NK-92 (cell line): ENCODE data around the gene AMZ1.

ENCODE experiments used
- DNase-seq: peaks from one replicate; lab custom pipeline; 2025; ENCODE audit not compliant: unreplicated experiment; lab: John Stamatoyannopoulos, UW

The AMZ1 gene

GRCh38 chr7:2650451-2650850, 37.6 kb upstream of the AMZ1 start:
- no peak for DNase-seq

DNA sequence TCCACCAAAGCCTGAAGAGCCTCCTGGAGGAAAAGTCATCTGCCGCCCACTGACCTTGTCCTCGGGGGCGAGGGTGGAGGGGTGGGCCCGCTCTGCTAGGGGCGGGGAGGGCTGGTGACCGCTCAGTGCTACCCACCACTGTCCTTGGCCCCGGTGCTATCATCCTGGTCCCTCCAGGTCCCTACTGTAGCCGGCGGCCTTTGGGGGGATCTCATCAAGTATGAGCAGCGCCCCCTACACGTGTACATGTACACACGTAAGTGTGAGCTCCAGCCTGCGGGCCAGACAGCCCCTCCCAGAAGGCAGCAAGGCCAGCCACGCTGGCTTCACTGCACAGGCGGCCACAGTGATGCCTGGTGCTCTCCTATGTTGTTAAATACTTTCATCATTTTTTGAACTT, 36.7 kb upstream of the AMZ1 start:
- no peak for DNase-seq

GRCh38 chr7:2651847-2652735, 35.9 kb upstream of the AMZ1 start:
- DNase-seq: no peak

DNA sequence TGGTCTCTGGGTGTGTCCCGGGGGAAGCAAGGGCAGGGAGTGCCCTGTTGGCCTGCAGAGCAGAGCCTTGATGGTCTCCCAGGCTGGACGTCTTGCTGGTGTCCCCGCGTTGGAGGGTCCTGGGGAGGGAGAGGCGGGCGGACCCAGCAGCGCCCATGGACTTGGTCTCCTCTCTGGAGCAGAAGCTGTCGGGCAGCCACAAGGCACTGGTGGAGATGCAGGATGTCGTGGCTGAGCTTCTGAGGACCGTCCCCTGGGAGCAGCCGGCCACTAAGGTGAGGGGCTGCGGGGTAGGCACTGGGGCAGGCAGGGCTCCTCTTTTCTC, 35.3 kb upstream of the AMZ1 start:
- DNase-seq: no peak

- no peak for DNase-seq
These were observed 33.9 kb upstream of the AMZ1 start for GRCh38 chr7:2654059-2654458.

DNA sequence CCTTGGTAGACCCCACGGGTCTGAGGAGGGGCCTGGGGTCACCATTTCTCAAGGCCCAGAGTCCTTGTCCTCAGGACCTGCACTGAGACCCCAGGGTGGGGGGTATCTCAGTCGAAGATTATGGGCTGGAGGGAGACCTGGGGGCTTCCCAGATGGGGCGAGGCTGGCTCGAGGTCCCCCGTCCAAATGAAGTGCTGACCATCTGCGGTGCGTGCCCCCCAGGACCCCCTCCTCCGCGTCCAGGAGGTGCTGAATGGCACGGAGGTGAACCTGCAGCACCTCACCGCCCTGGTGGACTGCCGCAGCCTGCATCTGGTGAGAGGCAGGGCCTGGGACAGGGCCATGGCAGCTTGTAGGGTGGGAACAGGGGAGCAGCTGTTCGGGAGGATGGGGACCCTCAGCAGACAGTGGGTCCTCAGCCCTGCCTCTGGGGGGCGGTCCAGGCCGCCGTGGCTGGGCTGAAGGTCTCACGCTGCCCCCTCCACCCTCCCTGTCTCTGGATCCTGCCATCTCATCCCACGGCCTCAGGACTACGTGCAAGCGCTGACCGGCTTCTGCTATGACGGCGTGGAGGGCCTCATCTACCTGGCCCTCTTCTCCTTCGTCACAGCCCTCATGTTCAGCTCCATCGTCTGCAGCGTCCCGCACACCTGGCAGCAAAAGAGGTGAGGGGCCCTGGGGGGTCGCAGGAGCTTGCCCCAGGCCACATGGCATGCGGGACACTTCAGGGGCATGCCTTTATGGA, 32.0 kb upstream of the AMZ1 start:
- DNase-seq: no peak

DNA sequence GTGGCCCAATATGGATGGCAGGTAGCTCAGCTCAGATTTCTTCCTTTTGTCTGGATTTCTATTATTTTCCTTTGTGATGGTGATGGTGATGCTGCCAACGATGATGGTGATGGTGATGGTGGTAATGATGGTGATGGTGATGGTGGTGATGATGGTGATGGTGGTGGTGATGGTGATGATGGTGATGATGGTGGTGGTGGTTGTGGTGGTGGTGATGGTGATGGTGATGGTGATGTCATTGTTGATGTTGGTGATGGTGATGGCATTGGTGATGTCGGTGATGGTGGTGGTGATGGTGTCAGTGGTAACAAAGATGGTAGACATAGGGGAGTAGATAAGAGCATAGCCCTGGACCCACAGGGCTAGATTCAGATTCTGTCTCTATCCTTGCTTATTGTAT, 30.8 kb upstream of the AMZ1 start:
- no peak for DNase-seq

- no peak for DNase-seq
These were observed 29.9 kb upstream of the AMZ1 start for GRCh38 chr7:2657920-2658671.

DNA sequence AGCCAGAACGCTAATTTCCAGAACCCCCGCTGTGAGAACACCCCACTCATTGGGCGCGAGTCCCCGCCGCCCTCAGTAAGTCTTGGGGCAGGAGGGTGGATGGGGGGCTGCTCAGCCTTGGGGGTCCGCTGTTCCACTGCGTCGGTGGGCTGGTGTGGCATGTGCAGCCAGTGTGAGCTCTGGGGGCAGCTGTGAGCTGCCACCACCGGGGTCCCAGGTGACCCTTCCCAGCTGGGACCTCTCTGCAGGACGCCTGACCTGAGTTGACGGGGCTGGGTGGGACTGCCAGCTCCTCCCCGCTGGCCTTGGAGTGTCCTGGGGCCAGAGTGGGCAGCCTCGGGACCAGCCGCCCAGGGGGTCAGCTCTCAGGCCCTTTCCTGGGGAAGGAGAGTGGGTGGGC, 29.1 kb upstream of the AMZ1 start:
- DNase-seq: no peak

GRCh38 chr7:2659556-2660358, 28.2 kb upstream of the AMZ1 start:
- no peak for DNase-seq

DNA sequence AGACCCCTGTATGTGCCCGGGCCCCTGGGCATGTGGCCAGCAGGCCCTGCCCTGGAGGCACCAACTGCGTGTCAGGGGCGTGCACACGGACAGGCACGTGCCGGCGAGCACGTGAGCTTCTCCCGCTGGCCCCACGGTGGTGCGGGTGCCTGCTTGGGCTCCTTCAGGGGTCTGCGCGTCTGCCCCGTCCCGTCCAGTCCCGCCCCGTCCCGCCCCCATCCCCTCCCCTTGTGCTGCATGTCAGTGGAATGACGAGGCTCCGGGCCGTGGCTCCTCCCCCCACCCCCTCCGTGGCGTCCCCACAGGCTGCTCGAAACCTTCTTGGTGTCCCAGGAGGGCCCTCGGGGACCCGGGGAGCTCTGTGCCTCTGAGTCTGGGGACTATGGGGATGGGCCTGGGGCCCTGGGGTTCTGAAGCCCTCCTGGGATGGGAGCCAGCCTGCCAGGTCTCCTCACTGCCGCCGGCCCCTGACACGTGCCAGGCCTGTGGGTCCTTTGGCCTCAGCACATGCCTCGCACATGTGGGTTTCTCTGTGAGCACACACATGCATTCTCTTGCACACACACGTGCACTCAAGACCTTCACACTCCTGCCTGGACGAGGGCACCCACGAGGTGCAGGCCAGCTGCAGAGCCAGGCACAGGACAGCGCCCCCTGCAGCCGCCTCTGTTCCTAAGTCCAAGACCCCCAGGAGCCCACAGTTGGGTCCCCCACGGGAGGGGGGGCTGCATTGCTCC, 27.5 kb upstream of the AMZ1 start:
- no peak for DNase-seq

GRCh38 chr7:2661096-2661449, 26.9 kb upstream of the AMZ1 start:
- DNase-seq: no peak

- DNase-seq: no peak
These were observed 26.3 kb upstream of the AMZ1 start for GRCh38 chr7:2661602-2662272.

GRCh38 chr7:2662273-2663120, 25.5 kb upstream of the AMZ1 start:
- no peak for DNase-seq

GRCh38 chr7:2663121-2663886, 24.7 kb upstream of the AMZ1 start:
- DNase-seq: no peak

DNA sequence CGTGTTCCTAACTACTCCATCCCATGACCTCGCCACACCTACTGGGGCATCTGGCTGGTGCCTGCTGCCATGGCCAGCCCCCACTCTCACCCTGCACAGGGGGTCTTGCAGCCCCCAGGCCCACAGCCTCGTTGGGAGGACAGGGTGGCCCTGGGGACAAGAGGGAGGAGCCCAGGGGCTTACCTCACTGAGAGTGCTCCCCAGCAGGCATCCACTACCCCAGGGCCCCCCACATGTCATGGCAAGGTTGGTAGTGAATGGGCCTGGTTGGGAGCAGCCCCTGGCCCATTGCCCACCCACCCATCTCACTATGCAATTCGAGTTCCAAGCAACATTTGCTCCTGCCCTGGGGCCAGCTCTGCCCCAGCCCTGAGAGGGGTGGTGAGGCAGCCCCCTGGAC, 24.0 kb upstream of the AMZ1 start:
- no peak for DNase-seq

DNA sequence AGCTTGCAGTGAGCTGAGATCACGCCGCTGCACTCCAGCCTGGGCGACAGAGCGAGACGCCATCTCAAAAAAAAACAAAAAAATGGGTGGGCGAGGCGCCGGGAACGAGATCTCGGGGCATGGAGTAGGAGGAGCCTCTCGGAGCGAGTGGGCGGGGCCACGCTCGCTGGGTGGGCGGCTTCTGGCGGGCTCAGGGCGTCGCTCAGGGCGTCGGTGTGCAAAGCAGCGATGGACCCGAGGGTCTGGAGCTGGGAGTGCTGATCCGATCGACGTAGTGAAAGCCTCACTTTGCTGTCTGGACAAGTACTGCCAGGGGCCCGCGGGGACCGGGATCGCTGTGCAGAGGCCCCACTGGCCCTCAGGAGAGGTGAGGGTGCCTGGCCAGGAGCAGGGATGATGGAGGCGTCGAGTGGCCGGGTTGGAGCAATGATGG, 22.6 kb upstream of the AMZ1 start:
- no peak for DNase-seq

DNA sequence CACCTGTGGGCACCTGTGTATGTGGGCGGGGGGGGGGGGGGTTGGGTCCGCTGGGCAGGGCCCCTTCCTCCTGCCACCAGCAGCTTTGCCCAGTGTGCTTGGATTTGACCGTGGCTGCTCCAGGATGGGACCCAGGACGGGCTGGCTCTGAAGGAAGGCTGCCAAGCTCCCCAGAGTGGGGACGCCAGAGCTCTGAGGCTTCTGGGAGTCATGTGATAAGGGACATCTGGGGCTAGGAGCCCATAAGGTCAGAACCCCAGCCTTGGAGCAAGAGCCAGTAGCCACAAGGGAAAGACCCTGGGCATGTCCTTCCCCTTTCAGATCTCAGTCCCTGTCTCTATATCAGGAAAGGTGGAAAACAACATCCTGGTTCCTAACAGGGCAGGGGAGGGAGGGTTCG, 21.8 kb upstream of the AMZ1 start:
- no peak for DNase-seq
